CD14-positive monocyte (primary cell): ENCODE measurements around the gene NOP9. TPM values are rescaled to one million over a fixed set of nuclear protein-coding genes. Genes with fewer than 3 reads are reported as not detected.

Source experiments
- DNase-seq, 3 donors: peaks; one replicate each; pipeline ENCODE4 v3.0.0-alpha.2; 2011 to 2022
- H2AFZ ChIP-seq: 2 replicates; pipeline ENCODE4 v1.6.0; 2012; ENCODE audit warnings: mild to moderate bottlenecking, low read depth, low read length, inconsistent platforms; ENCODE audit not compliant: insufficient read depth, poor library complexity, severe bottlenecking
- H3K27ac ChIP-seq, 2 donors: 1 replicate in 1 of 2; 2 replicates in 1 of 2; pipeline ENCODE4 v1.5.1; 2012 to 2013; ENCODE audit warnings: low read length in 2 of 2, control low read depth in 1 of 2, inconsistent platforms in 1 of 2, low read depth in 1 of 2, mild to moderate bottlenecking in 1 of 2
- H3K27me3 ChIP-seq, 2 donors: one replicate each; pipeline versions ENCODE4 v1.6.0 to v1.6.1; 2011 to 2013; ENCODE audit warnings: low read length in 2 of 2; ENCODE audit not compliant: control insufficient read depth in 2 of 2, insufficient read depth in 2 of 2
- H3K36me3 ChIP-seq, 2 donors: replicated peaks in 1 of 2; 1 replicate in 1 of 2; 2 replicates in 1 of 2; pipeline versions ENCODE4 v1.5.1 to v1.6.1; 2012 to 2013; ENCODE audit warnings: low read length in 2 of 2, control low read depth in 1 of 2, inconsistent platforms in 1 of 2, mild to moderate bottlenecking in 1 of 2; ENCODE audit not compliant: insufficient read depth in 2 of 2, control insufficient read depth in 1 of 2
- H3K4me1 ChIP-seq, 2 donors: 1 replicate in 1 of 2; 2 replicates in 1 of 2; pipeline versions ENCODE4 v1.5.1 to v1.6.1; 2012 to 2013; ENCODE audit warnings: low read length in 2 of 2, control low read depth in 1 of 2, inconsistent platforms in 1 of 2, mild to moderate bottlenecking in 1 of 2, moderate library complexity in 1 of 2; ENCODE audit not compliant: insufficient read depth in 2 of 2, control insufficient read depth in 1 of 2
- H3K4me2 ChIP-seq: replicated peaks from 2 replicates; pipeline ENCODE3; 2012; ENCODE audit warnings: low read length, moderate library complexity, mild to moderate bottlenecking; ENCODE audit not compliant: poor library complexity, severe bottlenecking; ENCODE audit errors: extremely low read depth
- H3K4me3 ChIP-seq, 3 experiments: fragments of 200-600 bp in 1 of 3; sonication (generic) in 1 of 3; replicated peaks in 1 of 3; 1 replicate in 2 of 3; 2 replicates in 1 of 3; pipeline ENCODE4 v1.5.1; 2011 to 2013; ENCODE audit warnings: low read length in 3 of 3, mild to moderate bottlenecking in 3 of 3, control low read depth in 2 of 3, low read depth in 2 of 3, inconsistent platforms in 1 of 3, moderate library complexity in 1 of 3
- H3K79me2 ChIP-seq: 2 replicates; pipeline ENCODE4 v1.6.0; 2012; ENCODE audit warnings: mild to moderate bottlenecking, control low read depth, inconsistent platforms, low read length, moderate library complexity; ENCODE audit not compliant: insufficient read depth
- H3K9ac ChIP-seq: 2 replicates; pipeline ENCODE4 v1.6.0; 2017; ENCODE audit warnings: low read length, mild to moderate bottlenecking; ENCODE audit not compliant: insufficient read depth, poor library complexity, severe bottlenecking
- H3K9me3 ChIP-seq, 2 donors: replicated peaks in 1 of 2; 1 replicate in 1 of 2; 2 replicates in 1 of 2; pipeline versions ENCODE4 v1.5.1 to v1.6.1; 2012 to 2013; ENCODE audit warnings: low read length in 2 of 2, control low read depth in 1 of 2; ENCODE audit not compliant: control insufficient read depth in 1 of 2, insufficient read depth in 1 of 2
- H4K20me1 ChIP-seq: 2 replicates; pipeline ENCODE4 v1.6.0; 2012; ENCODE audit warnings: mild to moderate bottlenecking, low read length, control low read depth, moderate library complexity; ENCODE audit not compliant: insufficient read depth
- H3K27ac Mint-ChIP-seq, 7 donors: one replicate each; pipeline ENCODE4 v1.8.0; 2020; ENCODE audit warnings: mild to moderate bottlenecking in 7 of 7, mixed read lengths in 7 of 7, moderate library complexity in 6 of 7, inconsistent platforms in 2 of 7
- H3K27me3 Mint-ChIP-seq, 3 donors: one replicate each; pipeline ENCODE4 v1.8.0; 2021 to 2022; ENCODE audit warnings: low read depth in 3 of 3, mild to moderate bottlenecking in 3 of 3, mixed read lengths in 3 of 3, moderate library complexity in 3 of 3, inconsistent platforms in 1 of 3
- H3K36me3 Mint-ChIP-seq, 2 donors: one replicate each; pipeline ENCODE4 v1.8.0; 2020; ENCODE audit warnings: mixed read lengths in 2 of 2, inconsistent platforms in 1 of 2, mild to moderate bottlenecking in 1 of 2
- H3K4me1 Mint-ChIP-seq: one replicate; pipeline ENCODE4 v1.8.0; 2020; ENCODE audit warnings: mild to moderate bottlenecking, mixed read lengths
- H3K4me3 Mint-ChIP-seq, 2 donors: one replicate each; pipeline ENCODE4 v1.8.0; 2020; ENCODE audit warnings: mild to moderate bottlenecking in 2 of 2, mixed read lengths in 2 of 2, moderate library complexity in 1 of 2
- H3K9me3 Mint-ChIP-seq, 7 donors: one replicate each; pipeline ENCODE4 v1.8.0; 2020 to 2022; ENCODE audit warnings: mixed read lengths in 7 of 7, mild to moderate bottlenecking in 6 of 7, moderate library complexity in 6 of 7, inconsistent platforms in 2 of 7
- WGBS: methylation state at CpG from one replicate; pipeline ENCODE4 v1.1.5; 2013; ENCODE audit warnings: missing lambda C conversion rate; ENCODE audit not compliant: insufficient coverage; 5-methylcytosine and 5-hydroxymethylcytosine counted together
- intact Hi-C, 2 donors: fragments of 100-400 bp; cut with micrococcal nuclease; formaldehyde crosslinking; loops; one replicate each; pipeline versions ENCODE4 v1.15.0 to v1.15.1; 2023
- polyA plus RNA-seq, 3 donors: library from polyadenylated mRNA; depleted of rRNA in 1 of 3; unstranded in 2 of 3; stranded (reverse) in 1 of 3; fragments of 300-500 nt in 2 of 3; fragments of >200 nt in 1 of 3; fragmentation: Illumina TruSeq in 2 of 3; gene quantifications; 1 replicate in 2 of 3; 2 replicates in 1 of 3; pipeline ENCODE4 v1.2.3, GENCODE V29; 2012 to 2021
- TF ChIP-seq, protein P1 (sequence below): fragments of 200-600 bp; IDR thresholded peaks from one replicate; pipeline ENCODE4 v1.8.0; 2022; ENCODE audit warnings: antibody characterized with exemption, mild to moderate bottlenecking

Gene NOP9
- polyA plus RNA-seq, 3 donors = 1.2 to 16.6 (median 1.3) TPM

DNA sequence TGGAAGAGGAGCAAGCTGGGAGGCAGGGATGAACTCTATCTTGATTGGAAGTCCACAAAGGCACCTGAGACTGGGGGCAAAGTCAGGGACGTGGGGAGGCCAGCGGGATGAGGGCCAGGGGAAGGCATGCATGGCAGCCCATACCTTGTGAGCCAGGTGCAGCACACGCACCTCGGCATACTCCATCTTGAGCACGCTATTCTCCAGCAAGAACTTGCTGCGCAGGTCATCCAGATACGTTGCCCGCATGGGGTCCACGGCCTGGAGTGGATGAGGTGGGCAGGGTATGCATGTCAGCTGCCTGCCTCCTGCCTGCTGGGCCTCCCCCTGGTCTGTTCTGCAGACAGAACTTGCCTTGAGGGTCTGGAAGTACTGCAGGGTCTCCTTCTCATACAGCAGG lies 32.1 kb upstream of the NOP9 start:
- Mint-ChIP-seq H3K27me3 (peaks cover 0 to 2% (median 2%) of the 10 kb centered on the region in 3 donors), H3K4me1 (peaks cover 22% of the 10 kb centered on the region), H3K36me3 (peaks cover 54 to 71% of the 10 kb centered on the region in 2 donors), H3K4me3 (no peak overlapping the region), H3K27ac (peak overlapping the region in 4 of 7 donors; percentile 13 to 59 (median 38)), H3K9me3 (peaks cover 0 to 2% (median 0%) of the 10 kb centered on the region in 7 donors)
- intact Hi-C loops = no loop called here
- H3K9ac ChIP-seq = no peak overlapping the region
- H3K36me3 ChIP-seq = peaks cover 61 to 74% of the 10 kb centered on the region in 2 donors
- no peak overlapping the region for H3K4me3 ChIP-seq
- H3K4me1 ChIP-seq = peaks cover 16 to 20% of the 10 kb centered on the region in 2 donors
- H3K4me2 ChIP-seq = no peak overlapping the region
- no peaks in the 10 kb centered on the region for H3K9me3 ChIP-seq
- no peak overlapping the region for H2AFZ ChIP-seq
- peaks cover 29% of the 10 kb centered on the region for H3K79me2 ChIP-seq
- WGBS = over 99% methylated on average over 9 of the region's 9 CpGs
- H3K27ac ChIP-seq = no peak overlapping the region
- TF ChIP-seq, protein P1, sequence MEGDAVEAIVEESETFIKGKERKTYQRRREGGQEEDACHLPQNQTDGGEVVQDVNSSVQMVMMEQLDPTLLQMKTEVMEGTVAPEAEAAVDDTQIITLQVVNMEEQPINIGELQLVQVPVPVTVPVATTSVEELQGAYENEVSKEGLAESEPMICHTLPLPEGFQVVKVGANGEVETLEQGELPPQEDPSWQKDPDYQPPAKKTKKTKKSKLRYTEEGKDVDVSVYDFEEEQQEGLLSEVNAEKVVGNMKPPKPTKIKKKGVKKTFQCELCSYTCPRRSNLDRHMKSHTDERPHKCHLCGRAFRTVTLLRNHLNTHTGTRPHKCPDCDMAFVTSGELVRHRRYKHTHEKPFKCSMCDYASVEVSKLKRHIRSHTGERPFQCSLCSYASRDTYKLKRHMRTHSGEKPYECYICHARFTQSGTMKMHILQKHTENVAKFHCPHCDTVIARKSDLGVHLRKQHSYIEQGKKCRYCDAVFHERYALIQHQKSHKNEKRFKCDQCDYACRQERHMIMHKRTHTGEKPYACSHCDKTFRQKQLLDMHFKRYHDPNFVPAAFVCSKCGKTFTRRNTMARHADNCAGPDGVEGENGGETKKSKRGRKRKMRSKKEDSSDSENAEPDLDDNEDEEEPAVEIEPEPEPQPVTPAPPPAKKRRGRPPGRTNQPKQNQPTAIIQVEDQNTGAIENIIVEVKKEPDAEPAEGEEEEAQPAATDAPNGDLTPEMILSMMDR = no peak
- H4K20me1 ChIP-seq = no peaks in the 10 kb centered on the region
- no peak for DNase-seq
- no peaks in the 10 kb centered on the region for H3K27me3 ChIP-seq

DNA sequence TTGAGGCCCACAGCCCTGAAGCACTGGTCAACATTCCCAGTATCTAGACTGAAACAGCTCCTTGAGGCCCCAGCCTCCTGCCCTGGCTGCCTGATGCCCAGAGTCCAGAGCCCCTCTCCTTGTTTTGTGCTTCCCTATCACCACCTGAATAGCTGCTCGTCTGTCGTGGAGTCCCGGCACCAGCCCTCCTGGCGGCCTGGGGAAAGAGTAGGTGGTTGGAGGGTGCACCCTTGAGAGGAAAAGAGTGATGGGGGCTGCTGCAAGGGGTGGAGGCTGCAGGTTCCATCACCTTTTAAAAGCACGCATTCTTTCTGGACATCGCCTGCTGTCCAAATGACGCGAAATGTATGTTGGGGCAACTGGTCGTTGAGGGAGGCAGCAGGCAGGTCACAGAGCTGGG lies 31.4 kb upstream of the NOP9 start:
- TF ChIP-seq, protein P1 = no peak
- Mint-ChIP-seq H3K4me3 (no peak overlapping the region), H3K27ac (no peak overlapping the region), H3K4me1 (peaks cover 29% of the 10 kb centered on the region), H3K27me3 (peaks cover 0 to 2% (median 2%) of the 10 kb centered on the region in 3 donors), H3K36me3 (peaks cover 54 to 68% of the 10 kb centered on the region in 2 donors), H3K9me3 (peaks cover 0 to 2% (median 0%) of the 10 kb centered on the region in 7 donors)
- no peak overlapping the region for H3K4me3 ChIP-seq
- no peaks in the 10 kb centered on the region for H3K27me3 ChIP-seq
- no peak overlapping the region for H2AFZ ChIP-seq
- no peak overlapping the region for H3K27ac ChIP-seq
- H3K79me2 ChIP-seq = peaks cover 34% of the 10 kb centered on the region
- peaks cover 23 to 27% of the 10 kb centered on the region in 2 donors for H3K4me1 ChIP-seq
- intact Hi-C loops = no loop called here
- H3K9me3 ChIP-seq = no peaks in the 10 kb centered on the region
- no peak overlapping the region for H3K4me2 ChIP-seq
- no peaks in the 10 kb centered on the region for H4K20me1 ChIP-seq
- DNase-seq = no peak
- H3K36me3 ChIP-seq = peaks cover 61 to 68% of the 10 kb centered on the region in 2 donors
- WGBS = 100% methylated on average over 1 of the region's 9 CpGs
- H3K9ac ChIP-seq = no peak overlapping the region
